ENCODE results near the gene NPAS3.

The NPAS3 gene

DNA sequence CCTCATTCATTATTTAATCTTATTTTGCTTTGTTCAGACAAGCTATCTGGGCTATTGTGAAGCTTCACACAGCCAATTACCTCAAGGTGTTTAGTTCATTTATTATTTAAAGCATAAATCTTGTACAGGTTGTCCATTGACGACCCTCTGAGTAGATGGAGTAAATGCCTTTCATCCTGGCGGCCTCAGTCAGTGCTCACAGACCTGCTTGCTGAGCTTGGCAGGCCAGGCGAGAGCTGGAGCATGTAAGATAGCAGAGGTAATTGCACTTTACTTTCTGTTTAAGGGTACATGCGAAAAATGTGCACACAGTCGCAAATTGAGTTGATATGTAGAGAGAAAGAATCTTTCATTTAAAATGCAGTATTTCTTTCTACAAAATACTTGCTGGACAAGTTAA is 224.4 kb downstream of the NPAS3 start:
- Histone ChIP-seq H3K27ac (ENCODE audit: insufficient read depth, low read depth, low read length, poor library complexity, severe bottlenecking) (no peak overlapping the region), H3K36me3 (ENCODE audit: control insufficient read depth, insufficient read depth, low read length) (no peaks in the 10 kb centered on the region), H3K27me3 (ENCODE audit: control insufficient read depth, insufficient read depth, low read length, poor library complexity, severe bottlenecking) (no peaks in the 10 kb centered on the region), H3K4me1 (ENCODE audit: control insufficient read depth, insufficient read depth, low read length) (peaks cover 30% of the 10 kb centered on the region), H3K4me3 (ENCODE audit: insufficient read depth, low read depth, low read length) (no peak overlapping the region), H3K9me3 (ENCODE audit: control insufficient read depth, low read length) (no peaks in the 10 kb centered on the region)
- 93% methylated on average over 4 to 5 of the region's 5 CpGs for WGBS, 2 experiments

DNA sequence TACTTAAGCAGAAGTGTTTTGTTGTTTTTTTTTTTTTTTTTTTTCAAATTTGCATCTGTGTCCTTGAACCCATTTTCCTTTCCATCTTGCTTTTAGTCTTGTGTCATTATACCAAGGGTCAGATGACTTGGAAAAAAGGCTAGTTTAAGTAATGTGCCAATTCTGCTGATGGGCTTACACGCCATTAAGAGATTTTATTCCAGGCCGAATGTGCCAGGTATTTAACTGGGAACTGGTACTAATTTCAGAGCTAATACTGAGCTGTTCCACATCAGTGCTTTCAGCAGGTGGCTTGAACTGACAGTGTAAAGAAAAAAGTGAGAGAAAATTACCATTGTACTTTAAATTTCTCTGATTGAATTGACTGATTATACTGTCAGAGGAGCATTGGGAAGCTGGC is 224.9 kb downstream of the NPAS3 start:
- WGBS, 2 experiments = 92 to 97% methylated on average over 2 of the region's 2 CpGs
- Histone ChIP-seq H3K4me1 (ENCODE audit: control insufficient read depth, insufficient read depth, low read length) (peaks cover 30% of the 10 kb centered on the region), H3K9me3 (ENCODE audit: control insufficient read depth, low read length) (no peaks in the 10 kb centered on the region), H3K27ac (ENCODE audit: insufficient read depth, low read depth, low read length, poor library complexity, severe bottlenecking) (no peak overlapping the region), H3K4me3 (ENCODE audit: insufficient read depth, low read depth, low read length) (no peak overlapping the region), H3K27me3 (ENCODE audit: control insufficient read depth, insufficient read depth, low read length, poor library complexity, severe bottlenecking) (no peaks in the 10 kb centered on the region), H3K36me3 (ENCODE audit: control insufficient read depth, insufficient read depth, low read length) (no peaks in the 10 kb centered on the region)

DNA sequence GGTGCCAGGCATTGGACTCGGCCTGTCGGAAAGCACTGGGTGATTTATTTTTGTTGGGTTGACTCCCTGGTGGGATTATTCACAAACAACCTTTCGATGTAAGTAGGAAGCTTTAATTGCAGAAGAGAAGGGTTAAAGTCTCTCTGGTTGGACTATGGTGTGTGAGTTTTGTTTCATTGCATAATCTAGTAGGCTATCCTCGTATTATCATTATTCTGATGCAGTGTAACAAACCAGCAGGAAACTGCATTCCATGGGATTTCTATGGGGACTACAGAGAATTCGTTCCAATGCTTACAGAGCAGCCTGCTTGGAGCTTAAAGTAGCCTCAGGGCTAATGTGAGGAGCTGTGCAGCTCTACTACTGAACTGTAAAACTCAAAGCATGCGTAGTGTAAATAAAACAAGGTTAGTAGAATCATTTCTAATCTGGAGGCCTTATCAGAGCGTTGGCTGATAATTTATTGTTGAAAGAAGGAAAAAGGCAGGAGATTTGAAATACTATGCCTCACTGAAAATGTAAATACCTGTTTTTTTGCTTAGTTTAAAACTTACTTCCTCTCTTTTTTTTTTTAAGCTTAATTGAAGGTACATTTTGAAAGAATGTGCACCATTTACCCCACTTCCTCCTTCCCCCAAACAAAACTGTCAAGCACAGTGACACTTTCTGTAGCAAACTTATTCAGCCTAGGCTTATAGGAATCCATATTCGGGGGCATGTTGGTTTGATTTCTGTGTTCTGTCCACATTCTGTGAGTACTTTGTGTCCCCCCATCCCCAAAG is 226.7 kb downstream of the NPAS3 start:
- Histone ChIP-seq H3K27ac (ENCODE audit: insufficient read depth, low read depth, low read length, poor library complexity, severe bottlenecking) (peak overlapping the region; percentile 52), H3K36me3 (ENCODE audit: control insufficient read depth, insufficient read depth, low read length) (no peaks in the 10 kb centered on the region), H3K27me3 (ENCODE audit: control insufficient read depth, insufficient read depth, low read length, poor library complexity, severe bottlenecking) (no peaks in the 10 kb centered on the region), H3K4me1 (ENCODE audit: control insufficient read depth, insufficient read depth, low read length) (peaks cover 30% of the 10 kb centered on the region), H3K4me3 (ENCODE audit: insufficient read depth, low read depth, low read length) (no peak overlapping the region), H3K9me3 (ENCODE audit: control insufficient read depth, low read length) (no peaks in the 10 kb centered on the region)
- WGBS, 2 experiments = 47 to 53% methylated on average over 8 of the region's 8 CpGs

DNA sequence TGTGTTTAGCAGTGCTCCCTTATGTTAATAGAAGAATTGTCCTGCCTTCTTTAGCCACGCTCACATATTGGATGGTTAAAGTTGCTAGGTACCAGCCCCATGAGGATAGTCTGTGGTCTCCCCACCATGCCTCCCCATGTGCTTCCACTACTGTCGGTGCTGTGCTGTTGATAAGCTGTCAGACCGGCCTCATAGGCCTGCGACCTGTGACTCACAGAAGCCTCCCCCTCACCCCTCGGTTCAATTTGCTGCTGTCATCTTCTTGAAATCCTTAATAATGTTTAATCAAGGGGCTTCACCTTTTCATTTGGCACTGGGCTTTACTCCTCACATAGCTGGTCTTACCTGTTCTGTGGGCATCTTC is 227.2 kb downstream of the NPAS3 start:
- WGBS, 2 experiments = 58 to 69% methylated on average over 4 to 5 of the region's 5 CpGs
- H3K27me3 ChIP-seq (ENCODE audit: control insufficient read depth, insufficient read depth, low read length, poor library complexity, severe bottlenecking) = no peaks in the 10 kb centered on the region
- peaks cover 30% of the 10 kb centered on the region for H3K4me1 ChIP-seq (ENCODE audit: control insufficient read depth, insufficient read depth, low read length)
- H3K36me3 ChIP-seq (ENCODE audit: control insufficient read depth, insufficient read depth, low read length) = no peaks in the 10 kb centered on the region
- no peak overlapping the region for H3K27ac ChIP-seq (ENCODE audit: insufficient read depth, low read depth, low read length, poor library complexity, severe bottlenecking)
- H3K4me3 ChIP-seq (ENCODE audit: insufficient read depth, low read depth, low read length) = no peak overlapping the region
- H3K9me3 ChIP-seq (ENCODE audit: control insufficient read depth, low read length) = no peaks in the 10 kb centered on the region

DNA sequence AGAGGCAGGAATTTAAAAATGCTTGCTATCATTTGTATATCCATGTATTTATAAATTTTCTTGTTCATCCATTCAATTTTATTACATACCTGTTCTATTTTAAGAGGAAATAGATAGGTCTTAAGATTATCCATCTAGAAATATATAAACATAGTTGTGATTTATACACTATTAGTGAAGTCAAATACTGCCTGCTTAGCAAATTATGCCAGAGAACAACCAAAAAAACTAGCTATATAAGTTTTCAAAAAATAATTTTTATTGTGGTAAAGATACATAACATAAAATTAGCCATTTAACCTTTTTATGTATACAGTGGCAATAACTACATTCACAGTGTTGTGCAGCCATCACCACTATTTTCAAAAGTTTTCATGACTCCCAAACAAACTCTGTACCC is 237.3 kb downstream of the NPAS3 start:
- Histone ChIP-seq H3K4me1 (ENCODE audit: control insufficient read depth, insufficient read depth, low read length) (no peaks in the 10 kb centered on the region), H3K27me3 (ENCODE audit: control insufficient read depth, insufficient read depth, low read length, poor library complexity, severe bottlenecking) (no peaks in the 10 kb centered on the region), H3K27ac (ENCODE audit: insufficient read depth, low read depth, low read length, poor library complexity, severe bottlenecking) (no peak overlapping the region), H3K9me3 (ENCODE audit: control insufficient read depth, low read length) (no peaks in the 10 kb centered on the region), H3K36me3 (ENCODE audit: control insufficient read depth, insufficient read depth, low read length) (no peaks in the 10 kb centered on the region), H3K4me3 (ENCODE audit: insufficient read depth, low read depth, low read length) (no peak overlapping the region)

DNA sequence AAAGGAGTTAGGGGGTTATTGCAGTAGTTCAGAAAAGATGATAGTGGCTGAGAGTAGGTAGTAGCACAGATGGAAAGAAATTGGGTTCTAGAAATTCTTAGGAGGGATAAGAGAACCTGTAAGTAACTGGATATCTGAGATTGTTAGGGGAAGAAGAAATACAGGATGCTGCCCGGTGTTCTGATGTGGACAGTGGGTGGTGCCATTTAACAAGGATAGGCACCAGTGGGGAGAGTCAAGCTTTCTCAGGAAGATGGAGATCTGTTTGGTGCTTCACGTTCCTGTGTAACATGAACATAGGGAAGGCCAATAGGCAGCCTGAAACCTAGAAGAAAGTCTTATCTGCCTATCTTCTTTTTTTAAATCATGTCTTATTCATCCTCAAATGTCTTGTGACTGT is 245.9 kb downstream of the NPAS3 start:
- WGBS, 2 experiments = 79 to 92% methylated on average over 2 of the region's 2 CpGs
- no peaks in the 10 kb centered on the region for H3K9me3 ChIP-seq (ENCODE audit: control insufficient read depth, low read length)
- no peaks in the 10 kb centered on the region for H3K4me1 ChIP-seq (ENCODE audit: control insufficient read depth, insufficient read depth, low read length)
- H3K4me3 ChIP-seq (ENCODE audit: insufficient read depth, low read depth, low read length) = no peak overlapping the region
- no peaks in the 10 kb centered on the region for H3K36me3 ChIP-seq (ENCODE audit: control insufficient read depth, insufficient read depth, low read length)
- H3K27ac ChIP-seq (ENCODE audit: insufficient read depth, low read depth, low read length, poor library complexity, severe bottlenecking) = no peak overlapping the region
- no peaks in the 10 kb centered on the region for H3K27me3 ChIP-seq (ENCODE audit: control insufficient read depth, insufficient read depth, low read length, poor library complexity, severe bottlenecking)

DNA sequence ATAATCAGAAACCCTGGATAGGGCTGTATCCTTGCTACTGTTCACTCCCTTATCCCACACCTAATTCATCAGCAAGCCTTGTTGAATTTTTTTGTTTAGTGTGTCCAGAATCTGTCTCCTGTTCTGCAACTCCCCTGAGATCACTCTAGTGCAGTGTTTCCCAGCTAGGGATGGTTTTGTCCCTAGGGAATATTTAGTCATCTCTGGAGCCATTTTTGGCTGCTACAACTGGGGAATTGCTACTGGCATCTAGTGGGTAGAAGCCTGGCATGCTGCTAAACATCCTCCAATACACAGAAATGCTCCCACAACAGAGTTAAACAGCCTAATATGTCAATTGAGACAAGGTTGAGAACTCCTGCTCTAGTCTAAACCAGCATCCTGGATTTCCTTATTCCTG is 248.0 kb downstream of the NPAS3 start:
- no peak overlapping the region for H3K4me3 ChIP-seq (ENCODE audit: insufficient read depth, low read depth, low read length)
- no peaks in the 10 kb centered on the region for H3K9me3 ChIP-seq (ENCODE audit: control insufficient read depth, low read length)
- H3K4me1 ChIP-seq (ENCODE audit: control insufficient read depth, insufficient read depth, low read length) = no peaks in the 10 kb centered on the region
- no peaks in the 10 kb centered on the region for H3K36me3 ChIP-seq (ENCODE audit: control insufficient read depth, insufficient read depth, low read length)
- H3K27ac ChIP-seq (ENCODE audit: insufficient read depth, low read depth, low read length, poor library complexity, severe bottlenecking) = no peak overlapping the region
- H3K27me3 ChIP-seq (ENCODE audit: control insufficient read depth, insufficient read depth, low read length, poor library complexity, severe bottlenecking) = no peaks in the 10 kb centered on the region

DNA sequence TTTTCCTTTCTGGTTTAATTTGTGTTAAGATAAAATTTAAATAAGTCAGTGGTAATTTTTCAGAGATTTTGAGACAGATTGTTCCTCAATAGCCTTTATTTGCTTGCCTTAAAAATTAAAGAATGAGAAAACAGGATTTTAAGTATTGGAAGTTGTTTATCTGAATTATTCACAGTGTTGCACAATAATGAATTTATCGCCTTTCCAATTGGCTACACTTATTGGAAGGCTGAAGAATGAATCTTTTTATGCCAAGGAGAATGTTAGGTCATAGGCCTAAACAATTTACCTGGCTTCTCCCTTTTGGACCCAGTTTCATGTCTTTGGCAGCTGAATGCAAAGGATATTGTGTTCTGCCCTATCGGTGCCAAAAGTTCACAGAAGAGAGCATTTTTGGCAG is 250.2 kb downstream of the NPAS3 start:
- Histone ChIP-seq H3K9me3 (ENCODE audit: control insufficient read depth, low read length) (no peaks in the 10 kb centered on the region), H3K27ac (ENCODE audit: insufficient read depth, low read depth, low read length, poor library complexity, severe bottlenecking) (no peak overlapping the region), H3K4me1 (ENCODE audit: control insufficient read depth, insufficient read depth, low read length) (no peaks in the 10 kb centered on the region), H3K36me3 (ENCODE audit: control insufficient read depth, insufficient read depth, low read length) (no peaks in the 10 kb centered on the region), H3K4me3 (ENCODE audit: insufficient read depth, low read depth, low read length) (no peak overlapping the region), H3K27me3 (ENCODE audit: control insufficient read depth, insufficient read depth, low read length, poor library complexity, severe bottlenecking) (no peaks in the 10 kb centered on the region)
- 98 to 99% methylated on average over 2 of the region's 2 CpGs for WGBS, 2 experiments

DNA sequence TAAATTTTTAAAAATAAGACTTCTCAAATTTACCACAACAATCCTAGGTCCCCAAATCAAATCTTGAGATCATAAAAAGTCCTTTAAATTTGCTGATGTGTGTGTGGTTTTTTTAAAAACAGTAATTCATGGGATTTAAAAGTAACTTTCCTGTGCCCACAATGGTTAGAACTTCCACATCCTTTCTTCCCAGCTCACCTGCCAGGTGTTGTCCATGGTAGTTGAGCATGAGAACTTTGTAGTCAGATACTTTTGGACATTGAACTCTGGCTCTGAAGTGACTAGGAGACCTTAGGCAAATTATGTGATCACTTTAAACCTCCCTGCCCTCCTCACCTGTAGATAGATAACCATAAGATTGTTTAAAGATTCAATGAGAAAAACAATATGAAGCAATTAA is 253.2 kb downstream of the NPAS3 start:
- no peak overlapping the region for H3K4me3 ChIP-seq (ENCODE audit: insufficient read depth, low read depth, low read length)

DNA sequence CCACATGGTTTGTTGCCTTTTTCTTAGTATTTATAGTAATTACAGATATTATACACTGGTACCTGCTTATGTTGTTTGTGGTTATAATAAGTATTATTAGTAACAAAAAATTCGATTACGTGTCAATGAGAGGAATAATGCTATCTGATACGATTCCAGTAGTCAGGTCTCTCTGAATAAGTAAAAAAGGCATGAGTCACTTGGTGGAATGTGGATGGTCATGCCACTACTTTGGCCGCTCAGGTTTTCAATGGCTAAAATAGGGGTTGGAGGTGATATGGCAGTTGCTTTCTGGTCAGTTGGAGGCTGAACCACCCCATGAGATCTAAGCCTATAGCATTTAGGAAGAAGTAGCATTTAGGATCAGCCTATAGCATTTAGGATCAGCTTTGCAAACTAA is 255.9 kb downstream of the NPAS3 start:
- WGBS, 2 experiments = 96 to 98% methylated on average over 4 of the region's 4 CpGs
- Histone ChIP-seq H3K36me3 (ENCODE audit: control insufficient read depth, insufficient read depth, low read length) (no peaks in the 10 kb centered on the region), H3K9me3 (ENCODE audit: control insufficient read depth, low read length) (no peaks in the 10 kb centered on the region), H3K27me3 (ENCODE audit: control insufficient read depth, insufficient read depth, low read length, poor library complexity, severe bottlenecking) (no peaks in the 10 kb centered on the region), H3K27ac (ENCODE audit: insufficient read depth, low read depth, low read length, poor library complexity, severe bottlenecking) (no peak overlapping the region), H3K4me3 (ENCODE audit: insufficient read depth, low read depth, low read length) (no peak overlapping the region), H3K4me1 (ENCODE audit: control insufficient read depth, insufficient read depth, low read length) (no peaks in the 10 kb centered on the region)

More for the DNA sequence above, 253.2 kb downstream of the NPAS3 start:
- H3K4me1 ChIP-seq (ENCODE audit: control insufficient read depth, insufficient read depth, low read length) = no peaks in the 10 kb centered on the region
- no peaks in the 10 kb centered on the region for H3K9me3 ChIP-seq (ENCODE audit: control insufficient read depth, low read length)
- no peaks in the 10 kb centered on the region for H3K27me3 ChIP-seq (ENCODE audit: control insufficient read depth, insufficient read depth, low read length, poor library complexity, severe bottlenecking)
- no peak overlapping the region for H3K27ac ChIP-seq (ENCODE audit: insufficient read depth, low read depth, low read length, poor library complexity, severe bottlenecking)
- no peaks in the 10 kb centered on the region for H3K36me3 ChIP-seq (ENCODE audit: control insufficient read depth, insufficient read depth, low read length)

DNA sequence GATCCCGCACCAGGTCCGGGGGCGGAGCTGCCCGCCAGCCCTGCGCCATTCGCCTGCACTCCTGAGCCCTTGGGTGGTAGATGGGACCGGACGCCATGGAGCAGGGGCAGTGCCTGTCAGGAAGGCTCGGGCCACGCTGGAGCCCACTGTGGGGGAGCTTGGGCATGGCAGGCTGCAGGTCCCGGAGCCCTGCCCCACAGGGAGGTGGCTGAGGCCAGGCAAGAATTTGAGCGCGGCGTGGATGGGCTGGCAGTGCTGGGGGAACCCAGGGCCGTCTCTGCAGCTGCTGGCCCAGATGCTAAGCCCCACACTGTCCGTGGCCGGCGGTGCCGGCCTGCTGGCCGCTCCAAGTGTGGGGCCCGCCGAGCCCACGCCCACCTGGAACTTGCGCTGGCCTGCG is 260.0 kb downstream of the NPAS3 start:
- no peaks in the 10 kb centered on the region for H3K36me3 ChIP-seq (ENCODE audit: control insufficient read depth, insufficient read depth, low read length)
- no peak overlapping the region for H3K27ac ChIP-seq (ENCODE audit: insufficient read depth, low read depth, low read length, poor library complexity, severe bottlenecking)
- no peaks in the 10 kb centered on the region for H3K9me3 ChIP-seq (ENCODE audit: control insufficient read depth, low read length)
- no peaks in the 10 kb centered on the region for H3K4me1 ChIP-seq (ENCODE audit: control insufficient read depth, insufficient read depth, low read length)
- WGBS, 2 experiments = 96 to 97% methylated on average over 25 of the region's 25 CpGs
- no peak overlapping the region for H3K4me3 ChIP-seq (ENCODE audit: insufficient read depth, low read depth, low read length)
- no peaks in the 10 kb centered on the region for H3K27me3 ChIP-seq (ENCODE audit: control insufficient read depth, insufficient read depth, low read length, poor library complexity, severe bottlenecking)

Data from ectodermal cell (in vitro differentiated cells).